Amygdala (tissue), 56 donors: ENCODE measurements around the gene PHC1.

Source experiments
- DNase-seq, 56 donors: peaks; one replicate each; lab custom pipeline; 2025; lab: John Stamatoyannopoulos, UW

Gene PHC1

DNA sequence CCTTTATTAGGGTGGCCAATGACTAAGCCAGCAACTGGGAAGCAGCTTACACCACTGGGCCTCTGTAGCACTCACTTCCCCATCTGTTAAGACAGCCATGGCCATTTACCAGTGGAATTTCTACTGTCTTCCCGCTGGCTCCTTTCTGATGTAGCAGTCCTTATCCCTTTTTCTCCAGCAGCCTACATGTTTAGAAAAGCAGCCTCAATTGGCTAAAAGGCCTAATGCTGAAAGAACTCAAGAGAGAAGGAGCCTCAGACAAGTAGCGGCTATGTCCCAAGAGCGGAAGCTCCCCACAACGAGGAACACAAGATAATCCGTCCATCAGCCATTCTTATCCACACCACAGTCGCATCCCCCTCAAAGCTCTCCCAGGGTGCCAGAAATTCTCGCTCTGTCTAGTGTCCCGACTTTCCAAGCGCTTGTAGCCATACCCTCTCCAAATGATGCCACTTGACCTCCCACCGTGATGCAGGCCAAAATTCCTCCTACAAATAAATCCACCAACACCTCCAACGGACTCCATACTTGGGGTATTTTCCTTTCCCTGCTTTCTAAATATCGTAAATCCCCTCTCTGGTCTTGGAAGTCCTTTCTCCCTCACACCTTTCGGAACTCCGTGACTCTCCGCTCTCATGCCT, 34.5 kb downstream of the PHC1 start:
- DNase-seq: peak in 15 of 56 donors; percentile 5 to 59 (median 32)

DNA sequence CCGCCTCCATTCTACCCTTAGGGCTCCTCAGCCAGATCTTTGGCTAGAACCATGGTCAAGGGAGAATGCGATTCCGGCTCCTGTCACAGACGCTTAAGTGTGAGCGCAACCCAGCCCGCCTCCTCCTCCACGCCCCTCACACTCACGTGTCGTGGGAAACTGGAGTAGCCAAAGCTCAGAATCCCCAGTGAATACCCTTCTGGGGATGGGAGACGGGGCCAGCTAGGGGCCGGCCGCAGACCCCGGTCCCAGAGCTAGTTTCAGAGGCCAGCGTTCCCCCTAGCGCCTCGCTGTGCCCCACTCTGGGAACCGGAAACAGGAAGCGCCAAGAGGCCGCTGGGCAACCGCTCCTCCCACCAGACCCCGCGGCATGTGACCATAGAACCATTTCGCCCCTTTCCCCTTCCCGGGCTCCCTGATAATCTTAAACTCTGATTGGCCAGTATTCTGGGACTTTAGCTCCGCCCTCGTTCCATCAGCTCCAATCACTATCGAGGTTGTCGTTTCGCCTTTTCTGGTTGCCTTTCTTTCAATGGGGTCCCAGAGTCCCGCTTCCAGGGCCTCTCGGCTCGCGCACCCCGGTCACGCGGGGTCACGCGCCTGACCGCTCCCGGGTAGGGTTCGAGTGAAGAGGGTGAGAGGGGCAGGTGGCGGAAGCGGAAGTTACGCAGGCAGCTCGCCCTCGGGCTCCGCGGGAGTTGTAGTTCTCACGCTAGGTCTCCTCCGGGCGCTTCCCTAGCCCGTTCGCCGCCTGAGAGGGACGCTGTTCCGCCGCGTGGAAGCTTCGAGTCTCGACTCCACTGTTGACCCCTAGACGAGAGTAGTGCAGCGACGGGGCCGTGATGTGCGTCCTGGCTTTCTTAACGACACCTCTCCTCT, 35.3 kb downstream of the PHC1 start, which contains the start of gene M6PR:
TSS of gene M6PR (minus strand) at position 304 of the 879 bp plus-strand sequence. CDS start 3,241 bp downstream, outside the sequence.
- peak; percentile 81 to 100 (median 98) for DNase-seq

DNA sequence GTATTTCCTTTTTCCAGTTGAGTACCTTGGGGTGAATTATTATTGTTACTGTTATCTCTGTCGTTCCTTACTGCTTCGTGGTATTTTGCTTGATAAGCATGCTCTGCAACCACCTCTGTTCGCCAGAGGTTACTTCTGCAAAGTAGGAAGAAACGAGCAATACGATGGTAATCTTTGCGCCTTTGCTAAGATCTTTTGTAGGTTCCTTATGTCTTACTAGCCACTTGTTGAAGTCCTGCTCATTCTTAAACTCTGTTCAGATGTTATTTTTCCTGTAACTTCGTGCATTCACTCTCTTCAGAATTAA, 35.9 kb downstream of the PHC1 start:
- no peak for DNase-seq

DNA sequence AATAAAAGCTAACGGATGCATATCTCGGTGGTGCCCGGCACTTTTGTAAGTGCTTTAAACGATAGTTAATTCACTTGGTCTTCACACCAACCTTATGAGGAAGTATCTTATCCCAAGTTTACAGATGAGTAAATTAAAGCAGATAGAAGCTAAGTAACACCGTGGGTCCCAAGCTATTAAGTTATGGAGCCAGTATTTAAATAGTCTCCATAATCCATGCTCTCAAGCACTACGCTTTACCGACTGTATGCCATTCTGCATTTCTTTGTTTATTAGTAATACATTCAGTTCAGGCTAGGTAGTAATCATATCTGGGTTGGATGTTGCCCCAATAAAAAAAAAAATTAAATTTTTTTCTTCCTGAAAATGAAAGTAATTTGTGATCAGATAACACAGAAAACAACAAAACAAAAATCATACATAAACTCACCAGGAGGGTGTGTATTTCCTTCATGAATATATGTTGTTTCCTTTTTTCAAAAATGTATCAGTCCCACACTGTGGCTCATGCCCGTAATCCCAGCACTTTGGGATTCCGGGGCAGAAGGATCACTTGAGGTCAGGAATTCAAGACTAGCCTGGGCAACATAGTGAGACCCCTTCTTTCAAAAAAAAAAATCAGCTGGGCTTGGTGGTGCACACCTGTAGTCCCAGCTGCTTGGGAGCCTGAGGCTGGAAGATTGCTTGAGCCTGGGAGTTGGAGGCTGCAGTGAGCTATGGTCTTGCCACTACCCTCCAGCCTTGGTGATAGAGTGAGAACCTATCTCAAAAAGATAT, 36.6 kb downstream of the PHC1 start:
- DNase-seq: no peak

DNA sequence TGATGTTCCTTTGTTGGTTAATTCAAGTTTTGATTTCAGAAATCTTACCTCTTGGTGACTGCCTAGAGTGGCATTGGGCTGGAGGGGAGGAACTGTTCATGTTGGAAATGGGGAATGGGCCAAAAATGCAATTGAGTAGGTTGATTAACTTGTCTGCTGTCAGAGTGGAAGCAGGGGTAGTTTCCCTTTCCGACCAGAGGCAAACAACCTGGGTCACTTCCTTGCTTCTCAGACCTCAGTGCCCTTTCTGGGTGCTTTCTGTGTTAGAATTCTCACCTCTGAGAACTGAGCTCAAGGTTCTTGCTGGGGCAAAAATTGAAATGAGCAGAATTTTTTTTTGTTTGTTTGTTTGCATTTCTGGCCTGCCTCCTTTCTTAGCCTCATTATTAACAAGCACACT, 37.4 kb downstream of the PHC1 start:
- DNase-seq: no peak

DNA sequence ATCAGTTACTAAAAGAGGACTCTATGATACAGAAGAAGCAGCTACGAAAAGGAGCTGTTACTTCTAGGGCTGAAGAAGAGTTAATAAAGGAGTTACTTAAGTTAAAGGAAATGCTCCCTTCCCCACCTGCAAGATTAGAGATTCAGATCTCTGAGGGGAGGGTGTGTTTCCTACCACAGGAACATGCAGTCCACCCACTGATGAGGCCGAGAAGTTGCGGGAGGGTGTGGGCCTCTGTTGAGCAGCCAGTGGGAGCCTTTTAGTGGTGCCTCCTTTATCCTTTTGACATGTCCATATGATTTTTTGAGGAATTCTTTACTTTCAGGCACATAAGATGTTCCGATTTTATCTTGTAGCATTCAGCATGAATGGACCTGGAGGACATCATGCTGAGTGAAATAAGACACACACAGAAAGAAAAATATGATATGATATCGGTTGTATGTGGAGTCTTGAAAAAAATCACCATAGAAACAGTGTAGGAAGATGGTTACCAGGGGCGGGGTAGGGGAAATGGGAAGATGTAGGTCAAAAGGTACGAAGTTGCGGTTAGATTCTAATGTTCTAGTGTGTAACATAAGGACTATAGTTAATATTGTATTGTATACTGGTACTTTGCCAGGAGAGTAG, 39.6 kb downstream of the PHC1 start:
- DNase-seq: no peak

DNA sequence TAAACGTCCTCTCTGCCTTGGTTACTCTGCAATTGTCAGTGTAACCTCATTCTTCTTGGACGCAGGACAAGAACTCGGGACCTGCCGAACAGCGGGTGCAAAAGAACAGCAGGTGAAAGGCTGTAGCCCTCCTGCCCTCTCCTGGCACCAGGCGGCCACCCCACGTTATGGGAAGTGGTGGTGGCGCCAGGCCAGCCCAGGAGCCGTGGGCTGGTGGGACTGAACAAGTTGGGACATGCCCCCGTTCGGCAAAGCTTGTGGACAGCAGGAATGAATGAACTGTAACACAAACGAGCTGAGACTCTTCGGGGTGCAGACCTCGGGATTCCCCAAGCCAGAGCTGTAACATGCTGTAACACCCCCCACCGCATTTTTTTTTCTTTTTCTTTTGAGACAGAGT, 41.8 kb downstream of the PHC1 start:
- no peak for DNase-seq

DNA sequence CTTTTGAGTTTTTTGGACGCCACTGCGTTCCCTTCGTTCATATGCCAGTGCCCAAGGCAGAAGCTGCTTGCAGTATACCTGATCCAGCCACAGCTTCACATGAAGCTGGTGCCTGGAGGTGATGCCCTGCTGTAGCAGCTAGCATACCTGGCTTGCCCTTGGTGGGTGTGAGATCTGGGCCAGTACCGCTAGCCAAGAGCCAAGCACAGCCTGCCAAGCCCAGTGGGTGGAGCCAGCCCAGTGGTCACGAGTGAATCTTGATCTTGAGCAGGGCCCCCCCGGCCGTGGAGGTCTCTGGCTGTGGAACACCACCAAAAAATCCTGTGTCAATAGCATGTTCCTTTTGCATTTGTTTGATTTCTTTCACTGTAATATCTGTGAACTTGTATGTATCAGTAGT, 42.5 kb downstream of the PHC1 start:
- DNase-seq: no peak

DNA sequence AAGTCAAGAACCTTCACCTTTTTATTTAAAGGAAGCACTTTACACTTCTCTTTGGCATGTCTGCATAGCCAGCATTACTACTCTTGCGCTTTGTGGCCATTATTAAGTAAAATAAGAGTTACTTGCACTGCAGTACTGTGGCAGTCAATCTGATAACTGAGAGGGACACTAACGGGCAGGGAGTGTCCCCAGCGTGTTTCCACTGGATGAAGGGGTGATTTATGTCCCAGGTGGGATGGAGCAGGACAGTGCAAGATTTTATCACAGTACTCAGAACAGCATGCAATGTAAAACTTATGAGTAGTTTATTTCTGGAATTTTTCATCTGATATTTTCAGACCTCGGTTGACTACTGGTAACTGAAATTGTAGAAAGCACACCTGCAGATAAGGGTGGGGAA, 43.3 kb downstream of the PHC1 start:
- no peak for DNase-seq

DNA sequence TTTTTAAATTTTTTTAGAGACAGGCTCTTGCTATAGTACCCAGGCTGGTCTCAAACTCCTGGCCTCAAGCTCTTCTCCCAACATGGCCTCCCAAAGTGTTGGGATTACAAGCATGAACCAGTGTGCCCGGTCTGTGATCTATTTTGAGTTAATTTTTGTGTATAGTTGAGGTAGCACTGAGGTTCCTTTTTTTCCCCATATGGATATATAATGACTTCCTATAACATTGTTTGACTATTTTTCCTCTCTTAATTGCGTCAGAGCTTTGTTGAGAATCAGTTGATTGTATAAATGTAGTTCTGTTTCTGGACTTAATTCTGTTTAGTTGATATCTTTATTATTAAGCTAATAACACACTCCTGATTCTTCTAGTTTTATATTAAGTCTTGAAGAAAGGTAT, 43.8 kb downstream of the PHC1 start:
- DNase-seq: no peak

DNA sequence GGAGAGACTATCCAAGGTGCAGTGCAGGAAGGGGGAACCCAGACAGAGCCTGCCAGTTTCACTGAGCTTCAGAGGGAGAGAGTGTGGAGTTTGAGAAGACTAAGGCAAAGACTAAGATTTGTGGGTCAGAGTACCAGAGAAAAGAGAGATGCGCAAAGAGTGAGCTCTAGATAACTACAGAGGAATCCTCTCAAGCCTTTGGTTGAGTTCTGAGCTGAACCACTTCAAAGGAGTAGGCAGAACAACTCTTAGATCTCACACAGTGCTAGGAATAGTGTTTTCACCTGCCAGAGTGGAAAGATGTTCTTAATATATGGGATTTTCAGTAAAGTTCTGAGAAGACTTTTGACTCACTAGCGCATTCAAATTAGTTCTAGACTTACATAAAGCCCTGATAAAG, 45.9 kb downstream of the PHC1 start:
- no peak for DNase-seq

DNA sequence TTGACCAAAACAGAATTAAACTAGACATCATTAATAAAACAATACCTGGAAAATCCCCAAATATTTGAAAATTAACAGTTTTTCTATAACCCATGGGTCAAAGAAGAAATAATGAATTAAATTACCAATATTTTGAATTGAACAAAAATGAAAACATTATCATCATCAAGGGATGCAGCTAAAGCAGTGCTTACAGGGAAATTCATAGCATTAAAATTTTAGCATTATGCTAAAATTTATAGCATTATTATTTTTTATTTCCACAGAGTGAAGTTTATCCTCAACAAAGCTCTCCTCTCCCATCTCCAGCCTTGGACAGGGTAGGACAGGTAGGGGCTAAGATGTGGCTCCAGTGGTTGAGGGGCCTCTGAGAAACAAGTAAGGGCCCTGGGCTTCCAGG, 54.5 kb downstream of the PHC1 start:
- DNase-seq: no peak

DNA sequence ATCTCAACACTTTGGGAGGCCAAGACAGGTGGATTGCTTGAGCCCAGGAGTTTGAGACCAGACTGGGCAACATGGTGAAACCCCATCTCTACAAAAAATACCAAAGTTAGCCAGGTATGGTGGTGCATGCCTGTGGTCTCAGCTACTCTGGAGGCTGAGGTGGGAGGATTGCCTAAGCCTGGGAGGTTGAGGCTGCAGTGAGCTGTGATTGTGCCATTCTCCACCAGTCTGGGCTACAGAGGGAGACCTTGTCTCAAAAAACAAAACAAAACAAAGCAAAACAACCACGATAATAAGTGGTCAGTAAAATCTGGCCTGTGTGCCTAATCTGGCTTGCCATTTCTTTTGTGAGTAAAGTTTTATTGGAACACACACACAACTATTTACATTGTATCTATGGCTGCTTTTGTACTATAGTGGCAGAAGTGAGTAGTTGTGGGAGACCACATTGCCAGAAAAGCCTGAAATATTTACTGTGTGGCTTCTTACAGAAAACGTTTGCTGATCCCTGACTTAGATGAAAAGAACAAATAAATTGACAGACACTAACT, 55.6 kb downstream of the PHC1 start:
- no peak for DNase-seq

DNA sequence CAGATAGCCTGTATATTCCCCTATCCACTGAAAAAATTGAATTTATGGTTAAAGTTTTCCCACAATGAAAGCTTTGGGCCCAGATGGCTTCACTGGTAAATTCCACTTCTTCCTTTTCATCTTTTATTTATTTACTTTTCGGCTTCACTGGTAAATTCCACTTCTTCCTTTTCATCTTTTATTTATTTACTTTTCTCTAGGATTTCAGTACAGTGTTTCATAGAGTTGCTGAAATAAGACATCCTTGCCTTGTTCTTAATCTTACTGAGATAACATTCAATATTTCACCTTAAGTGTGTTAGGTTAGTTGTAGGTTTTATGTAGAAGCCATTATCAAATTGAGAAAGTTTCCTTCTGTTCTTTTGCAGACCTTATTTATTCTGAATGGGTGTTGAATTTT, 56.1 kb downstream of the PHC1 start:
- DNase-seq: no peak

DNA sequence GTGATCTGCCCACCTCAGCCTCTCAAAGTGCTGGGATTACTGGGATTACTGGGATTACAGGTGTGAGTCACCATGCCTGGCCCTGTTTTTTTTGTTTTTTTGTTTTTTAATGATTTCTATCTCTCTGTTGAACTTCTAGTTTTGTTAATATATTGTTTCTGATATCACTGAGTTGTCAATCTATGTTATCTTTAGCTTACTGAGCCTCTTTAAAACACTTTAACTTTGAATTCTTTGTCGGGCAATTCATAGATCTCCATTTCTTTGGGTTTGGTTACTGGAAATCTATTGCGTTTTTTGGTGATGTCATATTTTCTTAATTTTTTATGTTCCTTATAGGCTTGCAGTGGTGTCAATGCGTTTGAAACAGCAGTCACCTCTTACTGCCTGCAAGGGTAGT, 65.8 kb downstream of the PHC1 start:
- DNase-seq: no peak

DNA sequence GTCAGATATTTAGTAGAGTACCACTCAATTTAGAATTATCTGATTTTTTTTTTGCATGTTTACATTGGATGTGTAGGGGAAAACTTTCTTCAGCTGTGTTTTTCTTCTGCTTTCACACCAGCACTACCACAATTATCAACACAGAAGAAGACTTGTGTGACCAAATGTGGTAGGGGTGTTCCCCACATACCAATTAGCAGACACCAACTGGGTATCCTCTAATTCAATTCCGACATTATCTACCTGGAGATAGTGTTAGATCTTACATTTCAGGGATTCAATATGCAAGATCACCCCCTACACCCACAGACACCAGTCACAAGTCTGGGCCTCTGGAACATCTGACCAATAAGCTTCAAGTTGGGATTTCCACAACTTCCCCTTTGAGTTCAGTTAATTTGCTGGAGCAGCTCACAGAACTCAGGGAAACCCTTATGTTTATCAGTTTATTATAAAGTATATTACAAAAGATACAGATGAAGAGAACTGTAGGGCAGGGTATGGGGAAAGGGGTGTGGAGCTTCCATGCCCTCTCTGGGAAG, 71.0 kb downstream of the PHC1 start:
- no peak for DNase-seq

DNA sequence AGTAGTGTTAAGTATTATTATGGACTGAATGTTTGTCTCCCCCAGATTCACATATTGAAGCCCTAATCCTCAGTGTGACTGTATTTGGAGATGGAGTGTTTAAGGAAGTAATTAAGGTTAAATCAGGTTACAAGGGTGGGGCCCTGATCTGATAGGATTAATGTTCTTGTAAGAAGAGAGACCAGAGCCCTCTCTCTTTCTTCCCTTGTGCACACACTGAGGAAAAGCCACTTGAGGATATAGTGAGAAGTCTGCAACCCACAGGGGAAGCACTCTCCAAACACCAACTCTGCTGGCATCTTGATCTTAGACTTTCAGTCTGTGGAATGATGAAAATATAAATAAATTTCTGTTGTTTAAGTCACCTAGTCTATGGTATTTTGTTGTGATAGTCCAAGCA, 72.9 kb downstream of the PHC1 start:
- no peak for DNase-seq

DNA sequence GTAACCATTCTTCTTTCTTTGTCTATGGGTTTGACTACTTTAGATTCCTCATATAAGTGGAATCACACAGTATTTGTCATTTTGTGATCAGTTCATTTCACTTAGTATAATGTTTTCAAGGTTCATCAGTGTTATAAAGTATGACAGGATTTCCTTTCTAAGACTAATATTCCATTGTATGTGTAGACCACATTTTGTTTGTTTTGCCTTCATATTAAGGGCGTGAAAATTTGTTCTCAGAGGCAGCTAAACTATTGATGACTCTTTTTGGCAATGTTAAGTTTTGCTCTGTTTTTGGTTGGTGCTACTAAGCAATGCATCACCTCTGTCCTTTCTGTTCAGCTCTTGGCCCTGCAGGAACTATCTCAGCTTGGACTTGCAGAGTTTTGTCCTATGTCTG, 73.4 kb downstream of the PHC1 start:
- DNase-seq: no peak

DNA sequence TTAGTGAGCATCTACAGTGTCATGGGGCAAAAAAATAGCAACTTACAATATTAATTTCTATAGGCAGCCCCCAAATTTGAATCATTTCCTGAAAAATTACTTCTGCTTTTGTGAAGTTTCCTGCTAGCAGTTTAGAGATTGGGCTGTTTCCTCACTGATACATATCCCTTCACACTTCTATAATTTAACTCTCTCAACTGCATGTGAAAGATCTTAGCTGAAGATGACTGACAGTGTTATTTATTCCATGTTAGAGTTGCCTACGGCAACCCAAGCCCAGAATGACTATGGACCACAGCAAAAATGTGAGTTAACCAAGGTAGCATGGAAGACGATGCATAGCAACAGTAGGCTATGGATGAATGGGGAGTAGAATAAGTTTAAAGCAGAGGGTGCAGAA, 75.1 kb downstream of the PHC1 start, which contains the start of gene KLRG1:
TSS of gene KLRG1 (plus strand) at position 134 of the 400 bp plus-strand sequence. CDS start at position 224, 90 bp downstream.
- DNase-seq: no peak
